Endothelial cell of umbilical vein (primary cell): ENCODE data around the gene PRDX3.

ENCODE experiments used
- CTCF ChIP-seq, 2 donors: IDR thresholded peaks; 1 replicate in 1 of 2; 2 replicates in 1 of 2; pipeline ENCODE4 v1.5.1; 2011; ENCODE audit warnings: low read length in 2 of 2, mild to moderate bottlenecking in 2 of 2, moderate library complexity in 2 of 2, control low read depth in 1 of 2, inconsistent platforms in 1 of 2, low read depth in 1 of 2; ENCODE audit not compliant: insufficient read depth in 1 of 2; ENCODE audit errors: extremely low read depth in 1 of 2
- EZH2 ChIP-seq: IDR thresholded peaks from 2 replicates; pipeline ENCODE4 v1.6.1; 2012; ENCODE audit warnings: borderline replicate concordance, low read depth, mild to moderate bottlenecking, moderate library complexity, low read length, inconsistent platforms; ENCODE audit not compliant: severe bottlenecking
- FOS ChIP-seq: IDR thresholded peaks from 2 replicates; pipeline ENCODE4 v1.6.1; 2011; ENCODE audit warnings: mild to moderate bottlenecking, low read length, moderate library complexity, borderline replicate concordance; ENCODE audit not compliant: insufficient read depth
- JUN ChIP-seq: IDR thresholded peaks from 2 replicates; pipeline ENCODE4 v1.6.1; 2011; ENCODE audit warnings: borderline replicate concordance, low read depth; ENCODE audit not compliant: insufficient read length, insufficient read depth
- POLR2A ChIP-seq: IDR thresholded peaks from 2 replicates; pipeline ENCODE4 v1.6.1; 2012; ENCODE audit warnings: low read depth, mild to moderate bottlenecking, control low read depth, low read length
- POLR2AphosphoS5 ChIP-seq: IDR thresholded peaks from 2 replicates; pipeline ENCODE4 v1.6.1; 2012; ENCODE audit warnings: low read depth, mild to moderate bottlenecking, control low read depth, low read length, moderate library complexity; ENCODE audit not compliant: insufficient read depth
- TF ChIP-seq, protein P1 (sequence below): IDR thresholded peaks from 2 replicates; pipeline ENCODE4 v1.6.1; 2011; ENCODE audit not compliant: insufficient read depth, insufficient read length

GRCh38 chr10:119132521-119133345 is 45.9 kb downstream of the PRDX3 start:
- TF ChIP-seq CTCF (IDR thresholded peaks at IDR 0.05; ENCODE audit: extremely low read depth in 1 of 2, insufficient read depth in 1 of 2, low read depth in 1 of 2, low read length in 2 of 2) (no peak), POLR2A (no peak), FOS (no peak), EZH2 (no peak), POLR2AphosphoS5 (no peak), JUN (no peak)
- TF ChIP-seq, protein P1, sequence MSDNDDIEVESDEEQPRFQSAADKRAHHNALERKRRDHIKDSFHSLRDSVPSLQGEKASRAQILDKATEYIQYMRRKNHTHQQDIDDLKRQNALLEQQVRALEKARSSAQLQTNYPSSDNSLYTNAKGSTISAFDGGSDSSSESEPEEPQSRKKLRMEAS, result no peak
